ENCODE data around the gene FAM32A.

FAM32A gene

GRCh38 chr19:16208064-16208759 is 23.0 kb downstream of the FAM32A start:
- TF ChIP-seq CTCF (IDR thresholded peaks at IDR 0.05; ENCODE audit: extremely low read depth, insufficient read depth, missing control alignments), result no peak
- DNase-seq (ENCODE audit: low spot score), result no peak
- in situ Hi-C loops (cut with MboI; ENCODE audit: low pct_unique_long_range_greater_than_20kb, low sequenced_read_pairs, unreplicated experiment), result no loop called here

GRCh38 chr19:16208847-16209665 is 23.8 kb downstream of the FAM32A start:
- in situ Hi-C loops (cut with MboI; ENCODE audit: low pct_unique_long_range_greater_than_20kb, low sequenced_read_pairs, unreplicated experiment), result no loop called here
- TF ChIP-seq CTCF (IDR thresholded peaks at IDR 0.05; ENCODE audit: extremely low read depth, insufficient read depth, missing control alignments), result no peak

GRCh38 chr19:16210168-16210567 is 25.0 kb downstream of the FAM32A start:
- TF ChIP-seq CTCF (IDR thresholded peaks at IDR 0.05; ENCODE audit: extremely low read depth, insufficient read depth, missing control alignments), result no peak
- DNase-seq (ENCODE audit: low spot score), result no peak
- in situ Hi-C loops (cut with MboI; ENCODE audit: low pct_unique_long_range_greater_than_20kb, low sequenced_read_pairs, unreplicated experiment), result no loop called here

More at GRCh38 chr19:16208847-16209665, 23.8 kb downstream of the FAM32A start:
- no peak for DNase-seq (ENCODE audit: low spot score)

- no peak for TF ChIP-seq CTCF (IDR thresholded peaks at IDR 0.05; ENCODE audit: extremely low read depth, insufficient read depth, missing control alignments)
- in situ Hi-C loops (cut with MboI; ENCODE audit: low pct_unique_long_range_greater_than_20kb, low sequenced_read_pairs, unreplicated experiment), result no loop called here
- DNase-seq (ENCODE audit: low spot score), result no peak
Measured at GRCh38 chr19:16213076-16213475, 27.9 kb downstream of the FAM32A start.

GRCh38 chr19:16216744-16217670 is 31.8 kb downstream of the FAM32A start:
- in situ Hi-C loops (cut with MboI; ENCODE audit: low pct_unique_long_range_greater_than_20kb, low sequenced_read_pairs, unreplicated experiment), result no loop called here
- DNase-seq (ENCODE audit: low spot score), result no peak
- no peak for TF ChIP-seq CTCF (IDR thresholded peaks at IDR 0.05; ENCODE audit: extremely low read depth, insufficient read depth, missing control alignments)

Data from GM13977 (cell line).